SK-N-SH treated with all-trans-retinoic acid at 6 μM for 48 hours (cell line): ENCODE results near the gene PTPN7.
A peak's percentile ranks its signal among the peaks of the same experiment; 100 is the strongest.
"Not testable (repeated sequence)": the region's sequence is repeated elsewhere in the genome, so short reads cannot be mapped to it uniquely, and the experiment has no call there.

Experiments
- ATAC-seq: fragments of 200-7000 bp; cut with Tn5 transposase; 3 replicates; pipeline ENCODE4 v1.9.1; 2020; ENCODE audit warnings: mild to moderate bottlenecking, moderate library complexity
- ARNTL ChIP-seq: fragments of 450-650 bp; formaldehyde crosslinking; IDR thresholded peaks from 2 replicates; pipeline ENCODE4 v1.5.0; 2020; ENCODE audit warnings: low read depth, mild to moderate bottlenecking, moderate library complexity, borderline replicate concordance
- BACH2 ChIP-seq: fragments of 250-450 bp; sonication (Bioruptor Pico); IDR thresholded peaks from 2 replicates; pipeline ENCODE4 v1.9.0; 2021; ENCODE audit warnings: mild to moderate bottlenecking, borderline replicate concordance
- CREB5 ChIP-seq: fragments of 250-450 bp; sonication (Bioruptor Pico); IDR thresholded peaks from 2 replicates; pipeline ENCODE4 v1.5.1; 2020; ENCODE audit warnings: low read depth, mild to moderate bottlenecking, moderate library complexity
- CSDC2 ChIP-seq: fragments of 250-450 bp; sonication (Bioruptor Pico); IDR thresholded peaks from 2 replicates; pipeline ENCODE4 v1.5.0; 2020; ENCODE audit warnings: mild to moderate bottlenecking, moderate library complexity
- CSRNP3 ChIP-seq: fragments of 250-450 bp; sonication (Bioruptor Pico); IDR thresholded peaks from 2 replicates; pipeline ENCODE4 v1.5.1; 2021; ENCODE audit warnings: mild to moderate bottlenecking, moderate library complexity
- ESRRG ChIP-seq: fragments of 250-450 bp; sonication (Bioruptor Pico); IDR thresholded peaks from 2 replicates; pipeline ENCODE4 v1.6.1; 2021; ENCODE audit warnings: mild to moderate bottlenecking
- GLIS3 ChIP-seq: fragments of 250-450 bp; sonication (Bioruptor Pico); IDR thresholded peaks from 2 replicates; pipeline ENCODE4 v1.5.0; 2020; ENCODE audit warnings: mild to moderate bottlenecking, moderate library complexity
- ISL1 ChIP-seq: fragments of 250-450 bp; sonication (Bioruptor Pico); IDR thresholded peaks from 2 replicates; pipeline ENCODE4 v2.1.2; 2022; ENCODE audit warnings: mild to moderate bottlenecking, moderate library complexity
- PATZ1 ChIP-seq: fragments of 250-450 bp; sonication (Bioruptor Pico); IDR thresholded peaks from 2 replicates; pipeline ENCODE4 v1.8.0; 2020; ENCODE audit warnings: mild to moderate bottlenecking, moderate library complexity, borderline replicate concordance
- POU6F1 ChIP-seq: fragments of 250-450 bp; sonication (Bioruptor Pico); IDR thresholded peaks from 2 replicates; pipeline ENCODE4 v1.8.0; 2021; ENCODE audit warnings: low read depth, mild to moderate bottlenecking, moderate library complexity, borderline replicate concordance
- RARB ChIP-seq: fragments of 250-450 bp; sonication (Bioruptor Pico); IDR thresholded peaks from 2 replicates; pipeline ENCODE4 v1.8.0; 2021; ENCODE audit warnings: mild to moderate bottlenecking, moderate library complexity
- SNAI2 ChIP-seq: fragments of 250-450 bp; sonication (Bioruptor Pico); IDR thresholded peaks from 2 replicates; pipeline ENCODE4 v1.5.0; 2020; ENCODE audit warnings: mild to moderate bottlenecking, moderate library complexity
- TCF4 ChIP-seq: fragments of 250-450 bp; sonication (Bioruptor Pico); IDR thresholded peaks from 2 replicates; pipeline ENCODE4 v1.8.0; 2021; ENCODE audit warnings: mild to moderate bottlenecking, moderate library complexity, borderline replicate concordance
- TSHZ2 ChIP-seq: fragments of 250-450 bp; sonication (Bioruptor Pico); IDR thresholded peaks from 2 replicates; pipeline ENCODE4 v1.5.0; 2020; ENCODE audit warnings: mild to moderate bottlenecking, moderate library complexity
- ZC3H10 ChIP-seq: fragments of 250-450 bp; sonication (Bioruptor Pico); IDR thresholded peaks from 2 replicates; pipeline ENCODE4 v1.5.1; 2021; ENCODE audit warnings: mild to moderate bottlenecking, moderate library complexity
- ZFP3 ChIP-seq: fragments of 250-450 bp; sonication (Bioruptor Pico); IDR thresholded peaks from 2 replicates; pipeline ENCODE4 v1.5.0; 2020; ENCODE audit warnings: mild to moderate bottlenecking, moderate library complexity
- ZFP30 ChIP-seq: fragments of 450-650 bp; formaldehyde crosslinking; IDR thresholded peaks from 2 replicates; pipeline ENCODE4 v1.5.0; 2022; ENCODE audit warnings: mild to moderate bottlenecking, moderate library complexity
- ZNF565 ChIP-seq: fragments of 450-650 bp; formaldehyde crosslinking; conservative IDR thresholded peaks from 2 replicates; pipeline ENCODE4 v1.5.0; 2020; ENCODE audit warnings: low read depth, mild to moderate bottlenecking, moderate library complexity
- ZNF8 ChIP-seq: fragments of 450-650 bp; formaldehyde crosslinking; IDR thresholded peaks from 2 replicates; pipeline ENCODE4 v1.5.0; 2020; ENCODE audit warnings: mild to moderate bottlenecking, moderate library complexity

PTPN7 gene

GRCh38 chr1:202170726-202171125 is 10.3 kb upstream of the PTPN7 start:
- ATAC-seq: no peak
- TF ChIP-seq ZC3H10 (CRISPR knock-in tag) (no peak), BACH2 (CRISPR knock-in tag) (no peak), CSDC2 (CRISPR knock-in tag) (no peak), CSRNP3 (CRISPR knock-in tag) (no peak), SNAI2 (CRISPR knock-in tag) (no peak), RARB (CRISPR knock-in tag) (no peak), ESRRG (CRISPR knock-in tag) (no peak), CREB5 (CRISPR knock-in tag) (no peak), ARNTL (CRISPR knock-in tag) (no peak), PATZ1 (CRISPR knock-in tag) (no peak), ZNF565 (CRISPR knock-in tag) (no peak), POU6F1 (CRISPR knock-in tag) (no peak), ISL1 (CRISPR knock-in tag) (no peak), ZFP3 (CRISPR knock-in tag) (no peak), ZFP30 (CRISPR knock-in tag) (no peak)
- TF ChIP-seq, all 23 proteins: peak for 0

GRCh38 chr1:202168861-202169260 is 8.5 kb upstream of the PTPN7 start:
- TF ChIP-seq PATZ1 (CRISPR knock-in tag) (no peak), RARB (CRISPR knock-in tag) (no peak), BACH2 (CRISPR knock-in tag) (no peak), TSHZ2 (CRISPR knock-in tag) (no peak)
- ATAC-seq: no peak

- ATAC-seq: peak; percentile 70
Measured at GRCh38 chr1:202167708-202168415, 7.5 kb upstream of the PTPN7 start.

GRCh38 chr1:202167054-202167453 is 6.7 kb upstream of the PTPN7 start:
- ATAC-seq: not testable (repeated sequence)

More at GRCh38 chr1:202167708-202168415, 7.5 kb upstream of the PTPN7 start:
- no peak for TF ChIP-seq ZNF8 (CRISPR knock-in tag)
- no peak for TF ChIP-seq BACH2 (CRISPR knock-in tag)
- no peak for TF ChIP-seq GLIS3
- peak; percentile 96 for TF ChIP-seq TCF4
- peak; percentile 80; the same call in 1 of the 2 replicates for TF ChIP-seq TSHZ2 (CRISPR knock-in tag)
